Measurements from ENCODE around the gene PLLP.
"Not testable (repeated sequence)": the region's sequence is repeated elsewhere in the genome, so short reads cannot be mapped to it uniquely, and the experiment has no call there.

PLLP gene

DNA sequence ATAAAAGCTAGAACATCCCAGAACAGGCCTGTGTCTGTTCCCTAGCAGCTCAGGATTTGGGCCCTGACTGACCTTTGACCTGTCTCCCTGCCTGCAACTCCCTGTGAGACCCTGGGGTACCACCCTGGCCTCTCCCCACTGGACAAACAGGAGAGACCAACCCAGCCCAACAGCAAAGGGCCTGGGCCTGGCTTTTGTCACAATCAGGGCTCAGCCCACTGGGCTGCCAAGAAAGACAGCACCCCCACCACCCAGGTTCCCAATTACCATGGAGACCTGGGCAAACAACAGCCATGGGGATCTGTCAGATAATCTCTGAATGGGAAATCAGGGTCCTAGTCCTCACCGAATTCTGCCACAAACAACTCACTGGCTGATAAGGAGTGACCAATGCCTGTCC is 11.1 kb downstream of the PLLP start:
- DNase-seq (ENCODE audit: low spot score) = no peak

DNA sequence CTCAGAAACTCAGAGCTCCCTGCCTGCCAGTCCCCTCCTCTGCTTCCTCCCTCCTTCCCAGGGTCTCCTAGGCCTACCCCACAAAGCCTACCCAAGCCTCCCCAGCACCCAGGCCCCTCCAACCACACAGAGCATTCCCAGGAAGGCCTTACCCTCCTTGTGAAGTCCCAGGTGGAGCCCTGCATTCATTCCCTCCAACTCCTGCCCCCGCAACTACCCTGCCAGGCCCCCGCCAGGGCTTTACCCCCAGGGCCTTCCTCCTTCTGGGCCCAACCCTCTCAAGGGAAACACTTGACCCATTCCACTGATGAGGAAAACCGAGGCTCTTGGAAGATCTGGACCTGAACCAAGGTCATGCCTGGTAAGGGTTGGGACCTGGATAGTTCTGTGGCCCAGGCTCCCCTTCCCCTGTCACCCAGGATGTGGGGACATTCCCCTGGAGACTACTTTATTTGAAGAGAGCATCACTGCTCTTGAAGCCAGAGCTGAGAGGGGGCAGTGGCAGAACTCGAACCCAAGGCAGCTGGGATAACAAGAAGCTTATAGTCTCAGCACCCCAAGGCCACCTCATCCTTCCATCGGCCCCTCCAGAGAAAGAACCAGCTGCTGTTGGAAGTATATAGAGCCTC is 12.5 kb downstream of the PLLP start:
- no peak for DNase-seq (ENCODE audit: low spot score)

DNA sequence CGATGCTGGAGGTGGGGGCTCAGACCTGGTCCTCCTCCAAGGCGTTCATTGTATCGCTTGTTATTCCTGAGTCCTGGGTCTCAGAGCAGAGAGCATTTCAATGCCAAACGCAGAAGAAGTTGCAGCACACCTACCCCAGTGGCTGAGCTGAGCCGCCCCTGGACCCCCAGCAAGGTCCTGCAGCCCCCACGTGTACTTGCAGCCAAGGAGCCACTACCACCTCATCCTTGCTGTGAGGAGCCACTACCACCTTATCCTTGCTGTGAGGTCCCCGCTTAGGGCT is 13.5 kb downstream of the PLLP start:
- DNase-seq (ENCODE audit: low spot score) = no peak

DNA sequence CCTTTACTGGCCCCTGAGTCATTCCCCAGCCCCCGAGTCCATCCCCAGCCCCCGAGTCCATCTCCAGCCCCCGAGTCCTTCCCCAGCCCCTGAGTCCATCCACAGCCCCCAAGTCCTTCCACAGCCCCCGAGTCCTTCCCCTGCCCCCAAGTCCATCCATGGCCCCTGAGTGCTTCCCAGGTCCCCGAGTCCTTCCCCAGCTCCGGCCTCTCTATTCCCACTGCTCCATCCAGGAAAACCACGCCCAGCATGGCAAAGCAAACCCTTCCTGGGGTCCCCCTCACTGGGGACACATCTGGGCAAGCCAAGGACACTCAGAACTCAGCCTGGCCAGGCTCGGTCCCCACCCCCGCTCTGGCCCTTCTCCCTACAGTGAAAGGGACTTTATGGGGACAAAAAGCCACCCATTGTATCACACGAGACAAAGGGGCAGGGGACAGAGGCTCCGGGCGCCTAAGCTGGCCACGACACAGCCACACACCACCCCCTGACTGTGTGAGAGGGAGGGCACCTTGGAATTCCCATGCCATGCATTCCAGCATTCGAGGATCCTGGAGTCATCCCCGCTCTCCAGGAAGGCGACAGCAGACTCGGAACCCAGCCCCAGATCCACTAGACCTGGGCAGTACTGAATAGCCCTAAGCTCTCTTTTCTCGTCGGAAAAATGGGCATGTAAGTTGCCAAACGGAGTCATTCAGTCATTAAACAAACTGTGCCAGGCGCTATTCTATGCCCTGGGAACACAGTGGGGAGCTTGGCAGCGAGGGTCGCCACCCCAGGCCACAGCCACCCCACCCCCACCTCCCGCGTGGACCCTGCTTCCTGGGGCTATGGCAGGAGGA is 14.0 kb downstream of the PLLP start:
- no peak for DNase-seq (ENCODE audit: low spot score)

DNA sequence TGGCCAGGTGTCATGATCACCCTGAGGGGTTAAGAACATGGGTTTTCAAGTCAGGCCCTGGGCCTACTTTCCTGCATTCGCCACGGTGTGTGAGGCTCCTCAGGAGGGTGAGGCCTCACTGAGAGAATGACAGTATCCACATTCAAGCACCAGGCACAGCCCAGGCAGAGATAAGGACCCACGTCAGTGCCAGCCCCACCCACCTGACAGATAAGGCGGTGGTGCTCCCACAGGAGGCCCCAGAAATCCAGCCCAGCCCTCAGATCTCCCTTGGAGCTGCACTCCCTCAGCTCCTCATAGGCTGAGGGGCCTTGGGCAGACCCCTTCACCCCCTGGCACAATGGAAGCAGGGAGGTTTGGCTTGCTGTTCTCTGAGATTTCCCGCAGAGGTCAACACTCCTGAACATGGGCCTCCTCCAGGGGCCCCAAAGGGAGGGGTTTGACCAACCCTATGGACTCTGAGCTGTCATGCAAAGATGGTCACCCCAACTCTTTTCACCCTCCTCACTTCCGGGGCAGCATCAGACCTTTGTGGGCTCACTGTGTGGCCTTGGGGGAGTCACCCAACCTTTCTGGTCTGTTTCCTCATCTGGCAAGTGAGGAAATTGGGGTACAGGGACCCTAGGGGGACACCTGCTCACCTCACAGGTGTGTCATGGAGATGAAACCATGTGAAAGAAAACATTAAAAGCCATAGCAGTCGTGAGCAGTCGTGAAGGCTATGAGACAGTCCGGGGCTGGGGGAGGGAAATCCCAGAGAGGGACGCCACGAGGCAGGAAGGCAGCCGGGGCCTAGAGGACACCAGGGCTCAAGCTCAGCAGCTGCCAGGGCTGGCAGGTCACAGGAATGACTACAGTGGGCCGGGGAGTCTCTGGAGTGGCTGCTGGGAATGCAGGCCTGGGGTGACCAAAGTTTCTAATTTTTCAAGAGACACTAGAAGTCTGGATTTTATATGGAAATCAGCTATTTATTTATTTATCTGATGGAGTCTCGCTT is 15.4 kb downstream of the PLLP start:
- peak; percentile 65 for DNase-seq (ENCODE audit: low spot score)

DNA sequence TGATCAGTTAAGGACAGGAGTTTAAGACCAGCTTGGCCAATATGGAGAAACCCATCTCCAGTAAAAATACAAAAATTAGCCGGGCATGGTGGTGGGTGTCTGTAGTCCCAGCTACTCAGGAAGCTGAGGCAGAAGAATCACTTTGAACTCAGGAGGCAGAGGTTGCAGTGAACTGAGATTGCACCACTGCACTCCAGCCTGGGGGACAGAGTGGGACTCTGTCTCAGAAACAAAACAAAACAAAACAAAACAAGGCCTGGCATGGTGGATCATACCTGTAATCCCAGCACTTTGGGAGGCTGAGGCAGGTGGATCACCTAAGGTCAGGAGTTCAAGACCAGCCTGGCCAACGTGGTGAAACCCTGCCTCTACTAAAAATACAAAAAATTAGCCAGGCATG is 17.1 kb downstream of the PLLP start:
- not testable (repeated sequence) for DNase-seq (ENCODE audit: low spot score)

DNA sequence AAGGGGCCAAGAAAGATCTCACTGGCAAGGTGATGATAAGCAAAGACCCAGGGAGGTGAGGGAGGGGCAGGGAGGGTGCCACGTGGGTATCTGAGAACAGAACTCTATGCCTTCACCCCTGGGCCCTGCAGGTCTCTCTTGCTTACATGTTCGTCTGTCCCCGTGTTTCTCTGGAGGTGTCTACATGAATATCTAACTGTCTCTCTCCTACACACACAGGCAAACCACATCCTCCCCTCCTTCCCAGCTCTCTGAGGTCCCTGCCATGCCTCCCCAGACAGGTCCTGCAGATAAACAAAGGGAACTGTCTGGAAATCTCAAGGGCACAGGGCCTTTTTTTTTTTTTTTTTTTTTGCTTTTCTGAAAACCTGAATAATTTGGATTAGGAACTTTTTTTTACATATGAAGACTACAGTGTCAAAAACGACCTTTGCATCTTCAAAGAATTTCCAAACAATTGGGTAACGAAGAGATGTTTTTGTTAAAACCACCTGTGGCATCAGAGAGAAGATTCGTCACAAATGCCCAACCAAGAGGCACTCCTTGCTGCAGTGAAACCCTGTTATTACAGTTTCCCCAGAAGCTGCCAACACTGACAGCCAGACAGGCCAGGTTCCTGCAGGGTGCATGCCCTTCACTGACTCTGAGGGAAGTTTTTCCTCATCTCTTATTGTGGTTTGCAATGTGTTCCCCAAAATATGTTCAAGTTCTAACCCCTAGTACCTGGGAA is 17.8 kb downstream of the PLLP start:
- DNase-seq (ENCODE audit: low spot score) = no peak

DNA sequence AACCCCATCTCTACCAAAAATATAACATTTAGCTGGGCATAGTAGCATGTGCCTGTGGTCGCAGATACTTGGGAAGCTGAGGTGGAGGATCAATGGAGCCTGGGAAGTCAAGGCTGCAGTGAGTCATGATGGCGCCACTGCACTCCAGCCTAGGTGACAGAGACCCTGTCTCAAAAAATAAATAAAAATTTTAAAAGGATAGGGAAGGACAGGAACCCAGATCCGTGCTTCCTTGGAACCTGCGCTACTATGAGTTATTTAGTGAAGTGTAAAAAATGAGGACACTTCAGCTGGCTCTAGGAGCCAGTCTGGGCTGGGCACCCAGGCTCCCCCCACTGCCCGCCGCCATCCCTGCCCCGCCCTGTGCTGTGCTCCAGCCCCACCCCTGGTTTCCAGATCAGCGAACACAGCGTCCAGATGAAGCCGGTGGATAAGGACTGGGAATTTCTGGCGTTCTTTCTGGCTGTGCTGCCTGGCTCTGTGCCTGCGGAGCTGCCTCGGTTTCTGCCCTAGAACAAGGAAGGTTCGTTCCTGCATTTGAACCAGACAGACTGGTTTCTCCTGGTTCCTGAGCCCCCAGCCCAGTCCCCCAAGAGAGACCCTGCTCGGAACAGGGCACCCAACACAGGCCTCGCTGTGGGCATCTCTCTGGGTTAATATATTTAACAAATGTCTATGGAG is 18.5 kb downstream of the PLLP start:
- DNase-seq (ENCODE audit: low spot score) = no peak

DNA sequence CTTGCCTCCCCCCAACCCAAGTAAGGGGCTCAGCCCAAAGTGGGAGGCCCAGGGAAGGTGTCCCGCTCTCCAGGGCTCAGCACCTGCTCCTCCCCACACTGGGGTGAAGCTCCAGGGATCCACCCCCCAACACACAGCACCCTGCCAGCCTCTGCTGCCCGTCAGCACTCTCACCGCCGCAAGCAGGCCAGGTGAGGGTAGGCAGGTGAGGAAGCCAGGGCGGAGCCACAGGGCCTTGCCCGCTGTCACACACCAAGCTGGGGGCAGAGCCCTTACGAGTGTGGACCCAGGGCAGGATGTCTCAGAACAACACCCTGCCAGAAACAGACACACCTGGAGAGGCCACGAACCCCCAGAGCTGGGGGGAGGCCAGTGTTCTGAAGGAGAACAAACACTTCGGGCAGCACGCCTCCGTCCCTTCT is 19.5 kb downstream of the PLLP start:
- no peak for DNase-seq (ENCODE audit: low spot score)

DNA sequence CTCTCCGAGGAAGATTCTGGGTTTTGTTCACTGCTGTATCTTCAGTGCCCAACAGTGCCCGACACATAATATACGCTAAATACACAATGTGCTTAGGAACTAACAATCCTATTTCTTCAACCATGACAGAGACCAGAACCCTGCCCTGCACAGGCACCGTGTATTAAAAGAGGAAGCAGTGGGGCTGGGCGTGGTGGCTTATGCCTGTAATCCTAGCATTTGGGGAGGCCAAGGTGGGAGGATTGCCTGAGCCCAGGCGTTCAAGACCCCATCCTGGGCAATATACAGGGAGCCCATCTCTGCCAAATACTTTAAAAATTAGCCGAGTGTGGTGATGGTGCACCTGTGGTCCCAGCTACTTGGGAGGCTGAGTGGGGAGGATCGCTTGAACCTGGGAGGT is 20.1 kb downstream of the PLLP start:
- no peak for DNase-seq (ENCODE audit: low spot score)

DNA sequence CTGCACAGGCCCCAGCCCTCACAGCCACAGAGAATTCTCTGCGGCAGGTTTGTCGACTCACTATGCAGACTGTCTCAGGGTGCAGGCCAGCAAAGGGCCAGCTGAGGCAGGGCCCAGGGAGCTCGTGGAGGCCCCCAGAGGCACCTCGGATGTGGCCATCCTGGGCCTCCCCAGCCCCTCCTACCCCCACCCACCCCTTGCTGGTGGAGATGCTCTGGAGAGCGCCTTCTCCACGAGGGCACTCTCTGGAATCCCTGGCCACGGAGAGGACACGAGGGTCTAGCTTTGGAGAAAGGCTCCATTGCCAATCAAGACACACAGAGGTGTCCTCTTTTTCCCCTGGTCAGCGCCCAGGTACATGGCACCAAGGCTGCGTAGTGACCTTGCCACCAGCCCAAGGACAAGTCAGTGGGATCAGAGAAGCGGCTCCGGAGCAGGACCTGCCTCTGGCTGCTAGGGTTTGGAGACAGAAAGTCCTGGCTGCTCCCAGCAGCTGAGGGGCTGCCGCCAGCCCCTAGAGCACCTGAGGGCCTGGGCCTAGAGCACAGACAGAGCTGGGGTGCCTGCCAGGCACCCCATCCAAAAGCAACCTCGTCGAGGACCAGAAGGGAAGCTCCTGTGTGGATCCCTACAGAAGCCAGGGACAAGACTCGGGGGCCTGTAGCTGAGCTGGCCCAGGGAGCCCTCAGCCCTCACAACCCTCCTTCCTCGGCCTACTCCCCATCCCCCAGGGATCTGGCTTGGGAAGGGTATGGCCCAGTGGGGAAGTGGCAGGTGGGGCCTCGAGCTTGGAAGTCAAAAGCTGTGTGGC is 20.7 kb downstream of the PLLP start:
- no peak for DNase-seq (ENCODE audit: low spot score)

DNA sequence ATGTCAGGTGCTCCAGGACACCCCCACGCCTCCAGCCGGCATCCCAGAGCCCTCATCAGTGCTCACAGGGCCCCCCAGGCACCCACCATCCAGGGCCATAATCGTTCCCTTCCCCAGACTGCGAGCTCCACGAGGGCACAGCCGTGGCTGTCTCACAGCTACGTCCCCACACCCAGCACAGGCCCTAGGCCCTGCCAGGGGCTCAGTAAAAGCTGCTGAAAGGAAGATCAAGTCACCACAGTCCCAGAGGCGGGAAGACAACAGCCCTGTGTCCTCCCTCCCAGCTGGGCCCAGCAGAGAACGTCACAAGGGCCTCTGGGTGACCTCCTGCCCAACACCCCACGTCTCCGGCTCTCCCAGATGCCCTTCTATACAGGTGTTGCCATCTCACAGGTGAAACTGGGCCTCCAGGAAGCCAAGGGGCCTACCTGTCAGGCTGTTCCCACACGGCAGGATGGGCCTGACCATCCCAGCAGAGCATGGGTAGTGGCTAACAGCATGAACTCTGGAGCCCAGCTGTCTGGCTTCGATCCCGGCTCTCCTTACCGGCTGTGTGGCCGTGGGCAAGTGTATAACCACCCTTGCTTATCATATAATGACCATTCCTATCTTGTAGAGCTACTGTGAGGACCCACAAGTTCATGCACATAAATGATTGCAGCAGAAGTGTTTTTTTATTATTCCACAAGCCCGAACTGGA is 21.5 kb downstream of the PLLP start:
- DNase-seq (ENCODE audit: low spot score) = no peak

DNA sequence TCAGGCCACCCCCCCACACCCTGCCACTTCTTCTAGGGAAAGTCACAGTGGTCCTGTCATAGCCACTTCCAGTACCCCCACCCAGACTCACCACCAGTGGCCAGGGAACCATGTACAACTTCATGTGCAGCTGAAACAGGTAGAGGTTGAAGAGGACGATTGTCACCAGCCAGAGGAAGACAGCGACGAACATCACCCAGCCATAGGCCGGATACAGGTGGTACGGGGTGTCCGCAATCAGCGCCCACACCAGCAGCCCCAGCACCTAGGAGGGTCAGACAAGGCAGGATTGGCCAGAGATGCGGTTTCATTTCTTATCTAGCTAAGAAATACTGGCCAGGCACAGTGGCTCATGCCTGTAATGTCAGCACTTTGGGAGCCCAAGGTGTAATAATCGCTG is 22.7 kb downstream of the PLLP start:
- DNase-seq (ENCODE audit: low spot score) = no peak

DNA sequence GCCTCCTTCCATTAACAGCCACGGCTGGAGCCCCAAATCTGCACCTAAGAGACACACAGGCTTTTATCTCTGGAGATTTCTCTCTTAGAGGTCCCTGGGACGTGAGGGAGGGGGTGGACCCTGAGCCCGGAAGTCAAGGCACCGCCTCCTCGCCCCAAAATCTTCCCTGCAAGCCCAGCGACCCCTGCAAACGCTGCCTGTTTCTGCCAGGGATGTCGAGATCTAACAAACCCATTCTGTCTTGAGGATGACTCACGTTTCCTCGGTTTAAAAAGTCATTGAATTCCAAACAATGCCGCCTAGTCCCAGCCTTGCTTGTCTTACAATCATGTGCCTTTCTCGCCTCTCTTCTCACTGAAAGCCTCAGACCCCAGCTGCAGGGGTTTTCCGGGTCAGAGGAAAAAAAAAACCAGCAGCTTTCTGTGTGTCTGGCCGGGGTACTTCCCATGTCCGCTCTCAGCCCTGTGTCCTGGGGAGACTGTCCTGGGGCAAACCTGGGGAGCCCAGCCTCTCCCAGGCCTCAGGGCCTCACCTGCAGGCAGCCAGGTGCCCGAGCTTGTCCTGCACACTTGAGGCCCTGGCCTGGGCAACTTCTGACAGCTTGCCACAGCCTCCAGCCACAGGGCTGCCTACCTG is 24.1 kb downstream of the PLLP start:
- no peak for DNase-seq (ENCODE audit: low spot score)

DNA sequence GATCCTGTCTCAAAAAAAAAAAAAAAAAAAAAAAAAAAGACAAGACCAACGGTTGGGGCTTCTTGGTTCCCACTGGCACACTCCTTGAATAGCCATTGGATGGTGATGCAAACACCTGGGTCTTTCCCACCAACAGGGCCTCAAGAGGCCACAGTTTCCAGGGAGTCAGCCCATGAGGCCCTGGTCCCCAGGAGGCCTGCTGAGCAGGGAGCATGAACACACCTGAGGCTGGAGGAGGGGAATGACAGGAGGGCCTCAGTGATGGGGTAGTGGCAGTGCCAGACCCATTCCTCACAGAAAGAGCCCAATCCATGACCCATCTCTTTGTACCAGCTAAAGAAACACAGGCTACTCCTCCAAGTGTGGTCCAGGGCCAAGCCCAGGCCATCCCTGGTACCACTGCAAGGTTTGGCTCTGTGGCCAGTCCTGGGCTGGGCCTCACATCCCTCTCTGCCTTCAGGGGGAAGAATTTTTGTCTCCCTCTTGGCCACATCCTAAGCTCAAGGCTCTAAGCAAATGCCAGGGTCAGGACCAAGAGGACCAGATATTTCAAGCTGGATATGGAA is 25.5 kb downstream of the PLLP start:
- DNase-seq (ENCODE audit: low spot score) = no peak

DNA sequence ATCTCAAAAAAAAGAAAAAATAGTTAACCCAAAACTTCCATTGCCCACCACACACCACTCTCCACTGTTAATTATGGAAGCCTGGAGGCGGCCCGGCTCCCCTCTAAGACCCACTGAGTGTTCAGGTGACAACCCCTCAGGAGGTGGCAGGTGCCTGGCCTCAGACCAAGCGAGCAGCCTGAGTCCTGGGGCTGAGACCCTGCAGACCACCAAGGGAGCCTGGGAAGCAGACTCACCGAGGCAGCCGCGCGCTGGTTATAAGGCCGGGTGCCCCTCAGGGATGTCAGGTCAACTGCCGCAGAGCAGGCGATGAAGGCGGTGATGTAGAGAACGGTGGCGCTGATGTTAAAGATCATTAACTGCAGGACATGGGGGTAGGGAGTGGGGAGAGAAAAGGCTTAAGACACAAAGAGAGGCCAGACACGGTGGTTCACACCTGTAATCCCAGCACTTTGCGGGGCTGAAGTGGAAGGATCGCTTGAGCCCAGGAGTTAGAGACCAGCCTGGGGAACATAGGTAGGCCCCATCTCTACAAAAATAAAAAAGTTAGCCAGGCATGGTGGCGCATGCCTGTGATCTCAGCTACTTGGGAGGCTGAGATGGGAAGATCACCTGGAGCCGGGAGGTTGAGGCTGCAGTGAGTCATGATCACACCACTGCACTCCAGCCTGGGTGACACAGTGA is 26.1 kb downstream of the PLLP start:
- DNase-seq (ENCODE audit: low spot score) = no peak

DNA sequence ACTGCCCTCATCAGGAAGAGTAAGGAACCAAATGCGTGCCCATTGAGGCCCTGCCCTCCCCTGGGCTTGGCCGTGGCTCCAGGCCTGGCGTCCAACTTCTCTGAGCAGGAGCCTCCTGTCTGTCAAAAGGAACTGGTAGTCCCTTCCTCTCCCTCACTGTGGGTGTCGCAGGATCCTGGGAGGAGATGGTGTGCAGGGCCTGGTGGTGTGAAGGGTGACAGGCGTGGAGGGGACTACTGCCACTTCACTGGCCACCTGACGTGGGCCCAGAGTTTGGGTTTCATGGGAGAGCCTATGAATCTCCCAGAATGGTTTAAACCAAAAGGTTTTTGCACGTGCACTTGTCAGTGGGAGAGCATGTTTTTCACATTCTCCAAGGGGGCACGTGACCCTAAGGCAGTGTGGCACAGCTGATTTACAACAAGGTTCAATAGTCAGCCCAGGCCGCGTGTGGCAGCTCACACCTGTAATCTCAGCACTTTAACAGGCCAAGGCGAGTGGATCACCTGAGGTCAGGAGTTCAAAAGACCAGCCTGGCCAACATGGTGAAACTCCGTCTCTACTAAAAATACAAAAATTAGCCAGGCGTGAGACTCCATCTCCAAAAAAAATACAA is 26.9 kb downstream of the PLLP start:
- DNase-seq (ENCODE audit: low spot score) = no peak
